Neural progenitor cell (in vitro differentiated cells): ENCODE measurements around the gene APOL3.
"Not testable (repeated sequence)": the region's sequence is repeated elsewhere in the genome, so short reads cannot be mapped to it uniquely, and the experiment has no call there.

Experiments used
- EZH2 ChIP-seq: fragments of 200-600 bp; sonication (generic); IDR thresholded peaks from 2 replicates; pipeline ENCODE4 v1.6.1; 2017; ENCODE audit warnings: antibody characterized with exemption, mild to moderate bottlenecking, moderate library complexity
- TF ChIP-seq, protein P1 (sequence below): fragments of 200-600 bp; sonication (generic); IDR thresholded peaks from 2 replicates; pipeline ENCODE4 v1.5.1; 2017; ENCODE audit warnings: antibody characterized with exemption, mild to moderate bottlenecking

DNA sequence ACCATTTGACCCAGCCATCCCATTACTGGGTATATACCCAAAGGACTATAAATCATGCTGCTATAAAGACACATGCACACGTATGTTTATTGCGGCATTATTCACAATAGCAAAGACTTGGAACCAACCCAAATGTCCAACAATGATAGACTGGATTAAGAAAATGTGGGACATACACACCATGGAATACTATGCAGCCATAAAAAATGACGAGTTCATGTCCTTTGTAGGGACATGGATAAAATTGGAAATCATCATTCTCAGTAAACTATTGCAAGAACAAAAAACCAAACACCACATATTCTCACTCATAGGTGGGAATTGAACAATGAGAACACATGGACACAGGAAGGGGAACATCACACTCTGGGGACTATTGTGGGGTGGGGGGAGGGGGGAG is 69.8 kb downstream of the APOL3 start:
- TF ChIP-seq, protein P1, sequence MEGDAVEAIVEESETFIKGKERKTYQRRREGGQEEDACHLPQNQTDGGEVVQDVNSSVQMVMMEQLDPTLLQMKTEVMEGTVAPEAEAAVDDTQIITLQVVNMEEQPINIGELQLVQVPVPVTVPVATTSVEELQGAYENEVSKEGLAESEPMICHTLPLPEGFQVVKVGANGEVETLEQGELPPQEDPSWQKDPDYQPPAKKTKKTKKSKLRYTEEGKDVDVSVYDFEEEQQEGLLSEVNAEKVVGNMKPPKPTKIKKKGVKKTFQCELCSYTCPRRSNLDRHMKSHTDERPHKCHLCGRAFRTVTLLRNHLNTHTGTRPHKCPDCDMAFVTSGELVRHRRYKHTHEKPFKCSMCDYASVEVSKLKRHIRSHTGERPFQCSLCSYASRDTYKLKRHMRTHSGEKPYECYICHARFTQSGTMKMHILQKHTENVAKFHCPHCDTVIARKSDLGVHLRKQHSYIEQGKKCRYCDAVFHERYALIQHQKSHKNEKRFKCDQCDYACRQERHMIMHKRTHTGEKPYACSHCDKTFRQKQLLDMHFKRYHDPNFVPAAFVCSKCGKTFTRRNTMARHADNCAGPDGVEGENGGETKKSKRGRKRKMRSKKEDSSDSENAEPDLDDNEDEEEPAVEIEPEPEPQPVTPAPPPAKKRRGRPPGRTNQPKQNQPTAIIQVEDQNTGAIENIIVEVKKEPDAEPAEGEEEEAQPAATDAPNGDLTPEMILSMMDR, result not testable (repeated sequence)
- TF ChIP-seq EZH2, result not testable (repeated sequence)
